Ovary (tissue), 9 donors: Measurements from ENCODE around the gene IRGQ. TPM values are rescaled to one million over a fixed set of nuclear protein-coding genes. Genes with fewer than 3 reads are reported as not detected.

Experiments
- DNase-seq, 5 donors: peaks; one replicate each; pipeline ENCODE4 v3.0.0-alpha.2; 2019 to 2020
- H3K27ac ChIP-seq, 2 donors: fragments of 200-600 bp; one replicate each; pipeline versions ENCODE4 v1.5.1 to v1.8.0; 2019 to 2022
- H3K27me3 ChIP-seq: fragments of 200-600 bp; one replicate; pipeline ENCODE4 v1.8.0; 2022
- H3K36me3 ChIP-seq: fragments of 200-600 bp; sonication (generic); one replicate; pipeline ENCODE4 v1.5.1; 2019
- H3K4me1 ChIP-seq: one replicate; pipeline ENCODE4 v1.8.1; 2013; ENCODE audit warnings: mild to moderate bottlenecking, moderate library complexity; ENCODE audit not compliant: insufficient read depth
- H3K4me3 ChIP-seq: fragments of 200-600 bp; sonication (generic); one replicate; pipeline ENCODE4 v1.5.1; 2017
- H3K9me3 ChIP-seq, 2 donors: fragments of 200-600 bp in 1 of 2; sonication (generic) in 1 of 2; one replicate each; pipeline versions ENCODE4 v1.5.1 to v1.8.1; 2013 to 2019; ENCODE audit warnings: mild to moderate bottlenecking in 1 of 2, moderate library complexity in 1 of 2
- CTCF ChIP-seq, 3 donors: fragments of 450-650 bp in 2 of 3; fragments of 200-600 bp in 1 of 3; IDR thresholded peaks; one replicate each; pipeline versions ENCODE4 v1.5.1 to v1.8.0; 2016 to 2022; ENCODE audit warnings: antibody characterized with exemption in 3 of 3, mild to moderate bottlenecking in 1 of 3
- EP300 ChIP-seq: sonication (generic); formaldehyde crosslinking; IDR thresholded peaks from one replicate; pipeline ENCODE4 v1.6.1; 2017; ENCODE audit warnings: antibody characterized with exemption
- POLR2A ChIP-seq: fragments of 450-650 bp; IDR thresholded peaks from one replicate; pipeline ENCODE4 v1.6.1; 2017; ENCODE audit warnings: antibody characterized with exemption, mild to moderate bottlenecking, moderate library complexity
- WGBS, 3 donors: extraction: QIAGEN DNeasy Blood & Tissue Kit in 1 of 3; methylation state at CpG; one replicate each; pipeline versions ENCODE4 v1.1.5 to v1.1.7; 2013 to 2017; 5-methylcytosine and 5-hydroxymethylcytosine counted together
- intact Hi-C, 4 donors: fragments of 100-400 bp; cut with DNase I; formaldehyde crosslinking; loops; one replicate each; pipeline versions ENCODE4 v1.11.0 to v1.15.1; 2022 to 2023
- polyA plus RNA-seq, 2 donors: library from polyadenylated mRNA; stranded (reverse); fragments of 200-250 nt in 1 of 2; fragments of 350-450 nt in 1 of 2; fragmentation: Illumina TruSeq in 1 of 2; extraction: RNeasy Lipid Tissue Mini Kit (QIAGEN cat#74804) in 1 of 2; gene quantifications; one replicate each; pipeline ENCODE4 v1.2.3, GENCODE V29; 2013 to 2014
- total RNA-seq, 7 donors: library from RNA; depleted of rRNA in 2 of 7; stranded (reverse); fragments of >200 nt in 2 of 7; fragmentation: NEBNext Ultra II Directional in 3 of 7; extraction: Animal tissue kit (Norgen Biotek cat#: 25700) in 3 of 7; gene quantifications; one replicate each; pipeline versions ENCODE4 v1.1.0 to v1.2.4, GENCODE V29; 2016 to 2023
- donor health status: DM: no; HTN: no; CAD: no; lungs with moderate emphysema.
- donor health status: DM: no; HTN: no; CAD: no.
- donor health status: Bipolar disorder and iron deficiency.
- donor health status: DM: yes; HTN: yes; CAD: no.
- donor health status: DM: no; HTN: no; CAD: no.
- donor health status: DM: yes; HTN: yes; CAD: no.

IRGQ gene
- total and polyA plus RNA-seq, 9 donors = 5.4 to 25.8 (median 19.2) TPM

GRCh38 chr19:43584484-43584883, 11.4 kb downstream of the IRGQ start:
- H3K27ac ChIP-seq = no peak overlapping the region

DNA sequence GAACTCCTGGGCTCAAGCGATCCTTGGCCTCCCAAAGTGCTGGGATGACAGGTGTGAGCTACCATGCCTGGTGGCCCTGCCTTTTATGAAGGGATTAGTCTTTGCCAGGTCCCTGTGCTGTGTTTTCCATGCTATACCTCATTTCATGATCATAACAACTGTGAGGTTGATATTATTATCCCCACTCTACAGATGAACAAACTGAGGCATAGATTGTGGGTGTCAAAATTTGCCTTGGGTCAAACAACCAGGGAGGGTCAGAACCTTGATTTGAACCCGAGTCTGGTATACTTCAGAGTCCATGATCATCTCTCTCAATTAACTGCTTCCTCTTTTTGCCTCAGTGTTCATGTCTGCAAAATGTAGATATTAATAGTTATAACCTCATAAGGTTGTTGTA, 13.4 kb downstream of the IRGQ start:
- H3K27ac ChIP-seq = no peak overlapping the region
- H3K27me3 ChIP-seq = no peaks in the 10 kb centered on the region
- H3K36me3 ChIP-seq = no peaks in the 10 kb centered on the region
- TF ChIP-seq CTCF (IDR thresholded peaks at IDR 0.05) (no peak), POLR2A (no peak), EP300 (no peak)
- 83 to 95% (median 91%) methylated on average over 2 of the region's 2 CpGs for WGBS, 3 donors
- H3K4me3 ChIP-seq = no peak overlapping the region
- H3K4me1 ChIP-seq = peaks cover 7% of the 10 kb centered on the region
- intact Hi-C loops = no loop called here
- no peaks in the 10 kb centered on the region for H3K9me3 ChIP-seq
- DNase-seq = no peak

More at GRCh38 chr19:43584484-43584883, 11.4 kb downstream of the IRGQ start:
- no peaks in the 10 kb centered on the region for H3K27me3 ChIP-seq
- no peaks in the 10 kb centered on the region for H3K9me3 ChIP-seq
- no peak for DNase-seq
- WGBS, 3 donors = 89 to 97% (median 95%) methylated on average over 1 of the region's 1 CpG
- intact Hi-C loops = no loop called here
- H3K36me3 ChIP-seq = no peaks in the 10 kb centered on the region
- no peak overlapping the region for H3K4me3 ChIP-seq
- peaks cover 7% of the 10 kb centered on the region for H3K4me1 ChIP-seq
- no peak for TF ChIP-seq CTCF (IDR thresholded peaks at IDR 0.05)
- no peak for TF ChIP-seq EP300
- TF ChIP-seq POLR2A = no peak

DNA sequence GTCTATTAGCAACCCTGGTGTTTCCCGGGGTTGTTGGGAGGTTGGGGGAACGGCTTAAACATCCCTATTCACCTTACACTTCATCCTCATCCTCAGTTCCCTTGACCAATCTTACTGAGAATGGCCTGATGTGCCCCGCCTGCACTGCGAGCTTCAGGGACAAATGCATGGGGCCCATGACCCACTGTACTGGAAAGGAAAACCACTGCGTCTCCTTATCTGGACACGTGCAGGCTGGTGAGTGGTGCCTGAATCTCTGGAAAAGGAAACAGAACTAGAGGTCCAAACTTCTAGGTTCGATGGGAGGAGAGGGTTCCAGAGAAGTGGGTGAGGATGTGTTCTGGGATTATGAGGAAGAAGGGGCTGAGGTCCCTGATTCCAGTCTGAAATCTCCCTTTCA, 14.5 kb downstream of the IRGQ start:
- Histone ChIP-seq H3K27me3 (no peaks in the 10 kb centered on the region), H3K27ac (peak overlapping the region; percentile 20 to 62), H3K4me1 (peaks cover 7% of the 10 kb centered on the region), H3K36me3 (no peaks in the 10 kb centered on the region), H3K4me3 (peak overlapping the region; percentile 46), H3K9me3 (no peaks in the 10 kb centered on the region)
- intact Hi-C loops = no loop called here
- WGBS, 3 donors = 11 to 48% (median 27%) methylated on average over 7 of the region's 7 CpGs
- no peak for TF ChIP-seq EP300
- no peak for TF ChIP-seq POLR2A
- DNase-seq = peak in 1 of 5 donors; percentile 26

DNA sequence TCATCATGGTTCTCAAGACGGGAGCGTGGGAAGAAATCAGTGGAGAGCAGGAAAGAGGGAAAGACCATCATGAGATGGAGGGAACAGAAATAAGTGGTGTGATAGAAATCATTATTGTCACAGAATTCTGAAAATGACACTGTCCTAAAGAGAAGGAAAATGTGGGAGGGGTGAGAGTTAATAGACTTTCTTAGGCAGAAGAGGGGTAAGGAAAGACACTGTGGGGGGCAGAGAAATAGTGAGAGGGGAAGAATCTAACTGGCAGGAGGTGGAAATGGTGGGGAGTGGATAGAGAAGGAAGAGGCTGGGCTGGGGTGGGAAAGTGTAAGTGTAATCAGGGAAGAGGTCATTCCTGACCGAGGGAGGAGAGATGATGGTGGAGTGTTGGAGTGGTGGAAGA, 17.1 kb downstream of the IRGQ start:
- Histone ChIP-seq H3K27me3 (no peaks in the 10 kb centered on the region), H3K4me3 (no peak overlapping the region), H3K4me1 (peaks cover 17% of the 10 kb centered on the region), H3K36me3 (no peaks in the 10 kb centered on the region), H3K27ac (no peak overlapping the region), H3K9me3 (no peaks in the 10 kb centered on the region)
- intact Hi-C loops = no loop called here
- TF ChIP-seq POLR2A = no peak
- TF ChIP-seq CTCF (IDR thresholded peaks at IDR 0.05) = no peak
- TF ChIP-seq EP300 = no peak
- 81 to 85% (median 83%) methylated on average over 3 of the region's 3 CpGs for WGBS, 3 donors
- DNase-seq = no peak

DNA sequence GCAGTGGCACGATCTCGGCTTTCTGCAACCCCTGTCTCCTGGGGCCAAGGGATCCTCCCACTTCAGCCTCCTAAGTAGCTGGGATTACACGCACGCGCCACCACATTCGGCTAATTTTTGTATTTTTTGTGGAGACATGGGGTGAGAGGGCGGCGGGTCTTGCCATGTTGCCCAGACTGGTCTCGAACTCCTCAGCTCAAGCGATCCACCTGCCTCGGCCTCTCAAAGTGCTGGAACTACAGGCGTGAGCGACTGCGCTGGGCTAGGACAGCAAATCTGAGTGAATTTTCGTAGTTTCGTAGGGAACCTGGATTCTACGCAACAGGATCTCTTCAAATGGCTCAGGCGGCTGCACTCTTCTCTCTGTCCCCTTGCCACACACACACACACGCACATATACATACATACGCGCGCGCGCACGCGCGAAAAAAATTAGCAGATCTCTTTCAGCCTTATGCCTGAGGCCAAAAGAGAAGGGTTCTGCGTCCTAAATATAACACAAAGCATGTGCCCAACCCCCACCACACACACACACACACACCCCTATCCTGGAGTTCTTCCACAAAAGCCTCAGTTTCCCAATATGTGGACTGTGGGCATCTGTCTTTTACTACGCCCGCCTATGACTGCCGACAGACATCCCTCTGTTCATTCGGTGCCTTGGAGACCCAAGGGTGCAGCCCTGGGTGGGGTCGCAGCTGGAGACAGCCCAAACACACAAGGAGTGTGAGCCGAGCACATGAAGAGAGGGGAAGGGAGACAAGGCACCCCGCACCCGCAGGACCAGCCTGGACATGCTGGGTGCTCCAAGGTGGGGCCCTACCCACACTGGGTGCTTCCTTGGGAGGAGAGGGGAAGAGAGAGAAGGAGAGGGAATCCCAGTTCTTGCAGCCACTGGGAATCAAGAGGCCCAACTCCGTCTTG, 19.7 kb downstream of the IRGQ start:
- Histone ChIP-seq H3K27me3 (no peaks in the 10 kb centered on the region), H3K36me3 (no peaks in the 10 kb centered on the region), H3K9me3 (no peaks in the 10 kb centered on the region), H3K4me3 (peak overlapping the region; percentile 38), H3K4me1 (peaks cover 13% of the 10 kb centered on the region), H3K27ac (peak overlapping the region in 1 of 2 donors; percentile 58)
- intact Hi-C loops = no loop called here
- TF ChIP-seq EP300 = no peak
- peak; percentile 26 to 60 (median 54) for DNase-seq
- WGBS, 3 donors = 67 to 77% (median 73%) methylated on average over 37 of the region's 37 CpGs
